ENCODE data around the gene RPP40.
"Not testable (repeated sequence)": the region's sequence is repeated elsewhere in the genome, so short reads cannot be mapped to it uniquely, and the experiment has no call there.

Gene RPP40

GRCh38 chr6:5030596-5031136 lies 26.8 kb upstream of the RPP40 start:
- Mint-ChIP-seq H3K36me3 (peaks cover 4% of the 10 kb centered on the region), H3K4me1 (peaks cover 9% of the 10 kb centered on the region), H3K27ac (no peak overlapping the region), H3K9me3 (no peaks in the 10 kb centered on the region), H3K27me3 (no peaks in the 10 kb centered on the region), H3K4me3 (no peak overlapping the region)
- ATAC-seq (ENCODE audit: low read depth): peak; percentile 95
- DNase-seq (ENCODE audit: low spot score in 2 of 2): peak; percentile 66

- ATAC-seq (ENCODE audit: low read depth): no peak
- no peak for DNase-seq (ENCODE audit: low spot score in 2 of 2)
- Mint-ChIP-seq H3K27me3 (peaks cover 2% of the 10 kb centered on the region), H3K36me3 (peaks cover 8% of the 10 kb centered on the region), H3K9me3 (no peaks in the 10 kb centered on the region), H3K27ac (no peak overlapping the region), H3K4me3 (no peak overlapping the region), H3K4me1 (peaks cover 9% of the 10 kb centered on the region)
These were observed 25.8 kb upstream of the RPP40 start for GRCh38 chr6:5029609-5030008.

- Mint-ChIP-seq H3K4me1 (peaks cover 9% of the 10 kb centered on the region), H3K4me3 (no peak overlapping the region), H3K27ac (no peak overlapping the region), H3K9me3 (no peaks in the 10 kb centered on the region), H3K36me3 (peaks cover 8% of the 10 kb centered on the region), H3K27me3 (peaks cover 2% of the 10 kb centered on the region)
- DNase-seq (ENCODE audit: low spot score in 2 of 2) (no peak), ATAC-seq (ENCODE audit: low read depth) (no peak)
These were observed 25.1 kb upstream of the RPP40 start for GRCh38 chr6:5028921-5029320.

GRCh38 chr6:5028301-5028700 lies 24.5 kb upstream of the RPP40 start:
- H3K9me3 Mint-ChIP-seq: no peaks in the 10 kb centered on the region
- no peak overlapping the region for H3K4me3 Mint-ChIP-seq

GRCh38 chr6:5025911-5026819 lies 22.3 kb upstream of the RPP40 start:
- ATAC-seq (ENCODE audit: low read depth): no peak
- Mint-ChIP-seq H3K9me3 (no peaks in the 10 kb centered on the region), H3K27me3 (peaks cover 2% of the 10 kb centered on the region), H3K4me1 (peaks cover 9% of the 10 kb centered on the region), H3K27ac (no peak overlapping the region), H3K36me3 (peaks cover 17% of the 10 kb centered on the region), H3K4me3 (peak overlapping the region; percentile 65)
- DNase-seq (ENCODE audit: low spot score in 2 of 2): no peak

More at GRCh38 chr6:5028301-5028700, 24.5 kb upstream of the RPP40 start:
- Mint-ChIP-seq H3K27me3 (peaks cover 2% of the 10 kb centered on the region), H3K36me3 (peaks cover 8% of the 10 kb centered on the region), H3K4me1 (peaks cover 9% of the 10 kb centered on the region), H3K27ac (no peak overlapping the region)
- DNase-seq (ENCODE audit: low spot score in 2 of 2) (no peak), ATAC-seq (ENCODE audit: low read depth) (no peak)

- Mint-ChIP-seq H3K27me3 (peaks cover 4% of the 10 kb centered on the region), H3K4me1 (peaks cover 4% of the 10 kb centered on the region), H3K4me3 (no peak overlapping the region), H3K9me3 (peaks cover 1% of the 10 kb centered on the region), H3K36me3 (peaks cover 24% of the 10 kb centered on the region), H3K27ac (no peak overlapping the region)
- DNase-seq (ENCODE audit: low spot score in 2 of 2) (no peak), ATAC-seq (ENCODE audit: low read depth) (no peak)
These were observed 20.1 kb upstream of the RPP40 start for GRCh38 chr6:5023923-5024322.

DNA sequence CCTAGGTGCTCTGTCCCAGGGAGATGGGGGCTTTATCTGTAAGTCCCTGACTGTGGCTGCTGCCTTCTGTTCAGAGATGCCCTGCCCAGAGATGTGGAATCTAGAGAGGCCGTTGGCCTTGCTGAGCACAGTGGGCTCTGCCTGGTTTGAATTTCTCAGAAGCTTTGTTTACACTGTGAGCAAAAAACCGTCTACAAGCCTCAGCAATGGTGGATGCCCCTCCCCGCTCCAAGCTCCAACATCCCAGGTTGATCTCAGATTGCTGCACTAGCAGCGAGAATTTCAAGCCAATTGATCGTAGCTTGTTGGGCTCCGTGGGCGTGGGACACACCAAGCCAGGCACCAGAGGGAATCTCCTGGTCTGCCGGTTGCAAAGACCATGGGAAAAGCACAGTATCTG lies 16.3 kb upstream of the RPP40 start:
- Mint-ChIP-seq H3K4me3 (no peak overlapping the region), H3K27me3 (peaks cover 5% of the 10 kb centered on the region), H3K27ac (no peak overlapping the region)

DNA sequence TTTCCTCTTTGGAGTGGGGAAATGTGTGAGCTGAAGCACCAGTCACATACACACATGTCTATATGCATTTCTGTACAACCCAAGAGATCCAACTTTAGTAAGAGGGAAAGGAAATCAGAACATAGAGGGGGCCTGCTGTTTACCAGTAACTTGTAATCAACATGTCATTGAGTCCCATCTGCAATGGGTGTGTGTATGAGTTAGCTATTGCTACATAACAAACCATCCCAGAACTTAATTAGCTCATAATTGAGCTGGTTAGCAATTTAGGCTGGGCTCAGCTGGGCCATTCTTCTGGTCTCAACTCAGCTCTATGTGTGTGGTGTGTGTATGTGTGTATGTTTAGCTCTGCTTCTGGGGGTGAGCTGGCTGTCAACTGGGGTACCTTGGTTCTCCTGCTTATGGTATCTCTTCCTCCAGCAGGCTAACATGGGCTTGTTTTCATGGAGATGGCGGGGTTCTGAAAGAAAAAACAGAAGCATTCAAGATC lies 10.3 kb upstream of the RPP40 start:
- Mint-ChIP-seq H3K27me3 (peaks cover 4% of the 10 kb centered on the region), H3K4me1 (no peaks in the 10 kb centered on the region), H3K4me3 (no peak overlapping the region), H3K36me3 (peaks cover 14% of the 10 kb centered on the region), H3K9me3 (peaks cover 10% of the 10 kb centered on the region), H3K27ac (no peak overlapping the region)
- DNase-seq (ENCODE audit: low spot score in 2 of 2) (no peak), ATAC-seq (ENCODE audit: low read depth) (no peak)

More for the DNA sequence above, 16.3 kb upstream of the RPP40 start:
- Mint-ChIP-seq H3K9me3 (peaks cover 11% of the 10 kb centered on the region), H3K4me1 (no peaks in the 10 kb centered on the region), H3K36me3 (peaks cover 29% of the 10 kb centered on the region)
- DNase-seq (ENCODE audit: low spot score in 2 of 2): no peak
- no peak for ATAC-seq (ENCODE audit: low read depth)

DNA sequence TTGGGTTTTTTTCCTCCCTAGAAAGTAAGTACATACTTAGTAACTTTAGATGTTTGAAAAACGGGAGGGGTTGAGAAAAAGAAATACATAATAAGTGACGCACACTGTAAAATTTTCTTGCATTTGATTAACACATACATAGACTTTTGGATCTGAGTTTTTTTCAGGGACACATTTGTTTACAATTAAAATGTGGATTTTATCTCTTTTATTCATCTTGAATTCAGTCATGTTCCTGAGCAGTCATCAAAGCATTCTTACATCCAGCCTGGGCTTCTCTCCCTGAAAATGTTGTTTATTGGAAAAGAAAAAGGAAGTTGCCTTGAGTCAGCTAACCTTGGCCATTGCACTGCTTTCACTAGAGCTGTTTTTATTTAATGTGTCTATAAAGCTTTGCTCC lies 8.7 kb upstream of the RPP40 start:
- H3K36me3 Mint-ChIP-seq: peaks cover 9% of the 10 kb centered on the region
- H3K9me3 Mint-ChIP-seq: peaks cover 3% of the 10 kb centered on the region
- H3K4me3 Mint-ChIP-seq: no peak overlapping the region
- H3K27me3 Mint-ChIP-seq: peaks cover 4% of the 10 kb centered on the region
- DNase-seq (ENCODE audit: low spot score in 2 of 2): no peak
- ATAC-seq (ENCODE audit: low read depth): no peak
- H3K4me1 Mint-ChIP-seq: no peaks in the 10 kb centered on the region
- no peak overlapping the region for H3K27ac Mint-ChIP-seq

DNA sequence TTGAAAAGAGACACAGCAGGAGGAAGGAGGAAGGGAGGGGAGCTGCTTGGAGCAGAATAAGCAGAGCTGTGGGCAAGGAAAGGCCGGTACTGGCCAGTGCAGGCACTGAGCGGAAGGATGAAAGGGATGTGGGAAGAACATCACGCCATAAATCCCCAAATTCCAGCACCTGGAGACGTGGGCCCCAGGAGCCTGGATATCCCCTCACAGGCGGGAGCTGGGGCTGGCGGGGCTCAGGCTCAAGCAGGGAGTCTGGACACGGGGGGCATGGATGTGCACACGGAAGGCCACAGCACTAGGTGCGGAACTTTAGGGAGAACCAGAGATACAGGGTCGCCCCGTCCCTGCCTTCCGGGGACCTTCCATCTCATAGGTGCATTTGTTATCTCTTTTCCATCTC lies 7.5 kb upstream of the RPP40 start:
- no peak for ATAC-seq (ENCODE audit: low read depth)
- H3K27me3 Mint-ChIP-seq: peaks cover 3% of the 10 kb centered on the region
- H3K4me3 Mint-ChIP-seq: no peak overlapping the region

DNA sequence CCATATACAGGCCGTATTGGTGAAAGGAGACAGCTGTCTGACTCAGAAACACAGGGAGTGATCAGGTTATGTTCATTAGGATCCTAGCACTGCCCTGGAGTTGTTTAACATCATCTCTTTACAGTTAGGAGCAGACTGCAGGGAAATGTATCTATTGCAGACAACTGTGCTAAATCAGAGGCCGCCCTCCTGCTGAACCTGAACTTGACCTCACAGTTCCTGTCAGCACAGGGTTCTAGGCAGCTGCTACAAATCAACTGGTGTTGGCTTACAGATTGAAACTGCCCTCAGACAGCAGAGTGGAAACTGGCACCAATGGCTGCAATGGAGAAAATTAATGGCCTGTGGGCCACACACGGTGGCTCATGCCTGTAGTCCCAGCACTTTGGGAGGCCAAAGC lies 3.7 kb upstream of the RPP40 start:
- H3K36me3 Mint-ChIP-seq: peaks cover 3% of the 10 kb centered on the region
- H3K4me3 Mint-ChIP-seq: no peak overlapping the region
- no peak for DNase-seq (ENCODE audit: low spot score in 2 of 2)
- ATAC-seq (ENCODE audit: low read depth): no peak
- H3K27ac Mint-ChIP-seq: no peak overlapping the region
- no peaks in the 10 kb centered on the region for H3K9me3 Mint-ChIP-seq
- peaks cover 2% of the 10 kb centered on the region for H3K4me1 Mint-ChIP-seq
- H3K27me3 Mint-ChIP-seq: peaks cover 3% of the 10 kb centered on the region

More for the DNA sequence above, 7.5 kb upstream of the RPP40 start:
- Mint-ChIP-seq H3K27ac (no peak overlapping the region), H3K9me3 (no peaks in the 10 kb centered on the region), H3K4me1 (no peaks in the 10 kb centered on the region), H3K36me3 (peaks cover 5% of the 10 kb centered on the region)
- no peak for DNase-seq (ENCODE audit: low spot score in 2 of 2)

GRCh38 chr6:5006222-5006621 lies 2.4 kb upstream of the RPP40 start:
- Mint-ChIP-seq H3K9me3 (no peaks in the 10 kb centered on the region), H3K4me3 (no peak overlapping the region), H3K27ac (no peak overlapping the region), H3K27me3 (peaks cover 2% of the 10 kb centered on the region), H3K36me3 (peaks cover 3% of the 10 kb centered on the region), H3K4me1 (peaks cover 2% of the 10 kb centered on the region)
- no peak for DNase-seq (ENCODE audit: low spot score in 2 of 2)
- no peak for ATAC-seq (ENCODE audit: low read depth)

- H3K36me3 Mint-ChIP-seq; H3K4me3 Mint-ChIP-seq; H3K27me3 Mint-ChIP-seq; DNase-seq (ENCODE audit: low spot score in 2 of 2); ATAC-seq (ENCODE audit: low read depth); H3K9me3 Mint-ChIP-seq; H3K27ac Mint-ChIP-seq; H3K4me1 Mint-ChIP-seq: not testable (repeated sequence)
These were observed 1.2 kb upstream of the RPP40 start for GRCh38 chr6:5005038-5005433.

DNA sequence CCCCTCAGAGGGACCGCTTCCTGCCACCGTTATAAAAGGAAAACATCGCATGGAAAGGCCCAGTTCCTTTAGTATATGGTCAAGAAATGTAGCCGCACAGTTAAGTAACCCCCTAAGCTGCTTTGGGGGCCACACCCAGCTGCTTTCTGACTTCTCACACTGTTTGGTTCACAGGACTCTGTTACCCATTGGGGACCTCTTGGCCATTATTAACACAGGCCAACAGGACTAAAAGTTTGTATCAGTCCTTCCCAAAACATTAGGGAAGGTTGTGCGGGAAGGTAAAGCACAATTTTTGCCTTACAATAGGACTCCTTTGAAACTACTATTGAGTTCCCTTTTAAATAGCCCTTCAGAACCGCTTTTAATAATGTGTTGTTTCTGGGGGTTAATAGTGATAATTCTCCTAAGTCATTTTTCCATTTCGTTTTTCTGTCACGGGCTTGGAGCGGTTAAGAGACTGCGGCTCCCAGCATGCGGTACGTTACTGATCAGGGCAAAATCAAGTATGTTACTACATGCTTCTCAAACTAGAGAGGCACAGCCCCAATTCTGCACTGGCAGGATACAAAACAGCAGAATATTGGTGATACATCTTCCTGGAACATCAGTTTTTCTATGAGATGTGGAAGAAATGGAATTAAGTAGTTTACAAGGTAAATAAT lies 668 bp upstream of the RPP40 start:
- peaks cover 2% of the 10 kb centered on the region for H3K4me1 Mint-ChIP-seq
- peak overlapping the region; percentile 85 for H3K4me3 Mint-ChIP-seq
- H3K9me3 Mint-ChIP-seq: no peaks in the 10 kb centered on the region
- H3K27me3 Mint-ChIP-seq: no peaks in the 10 kb centered on the region
- no peaks in the 10 kb centered on the region for H3K36me3 Mint-ChIP-seq
- H3K27ac Mint-ChIP-seq: peak overlapping the region; percentile 82
- DNase-seq (ENCODE audit: low spot score in 2 of 2) (no peak), ATAC-seq (ENCODE audit: low read depth) (peak; percentile 0)
